CD4-positive, alpha-beta T cell treated with Interleukin-17A for 4 hours (primary cell): Measurements from ENCODE around the gene WFDC10B.
"Not testable (repeated sequence)": the region's sequence is repeated elsewhere in the genome, so short reads cannot be mapped to it uniquely, and the experiment has no call there.

Experiments used
- DNase-seq: peaks from one replicate; pipeline ENCODE4 v3.0.0-alpha.2; 2020; ENCODE audit warnings: mixed read lengths

WFDC10B gene

GRCh38 chr20:45704969-45705637 is at the start of gene WFDC10B:
WFDC10B (minus strand) TSS chr20:45705019; CDS start chr20:45685992, 19,027 bp downstream.
- DNase-seq, result no peak

DNA sequence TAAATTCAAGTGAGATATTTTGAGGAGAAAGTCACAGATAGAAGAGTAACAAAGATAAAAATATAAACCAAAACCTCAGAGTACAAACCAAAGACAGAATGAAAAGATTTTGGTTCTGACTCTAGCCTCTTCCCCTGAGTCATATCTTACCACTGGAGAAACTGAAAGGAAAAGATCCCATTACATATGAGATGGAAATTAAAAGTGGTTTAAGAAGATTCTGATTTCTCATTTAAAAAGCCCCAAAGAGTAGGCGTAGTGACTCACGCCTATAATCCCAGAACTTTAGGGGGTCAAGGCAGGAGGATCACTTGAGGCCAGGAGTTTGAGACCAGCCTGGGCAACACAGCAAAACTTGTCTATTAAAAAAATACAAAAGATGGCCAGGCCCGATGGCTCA is 47.9 kb upstream of the WFDC10B start:
- no peak for DNase-seq

DNA sequence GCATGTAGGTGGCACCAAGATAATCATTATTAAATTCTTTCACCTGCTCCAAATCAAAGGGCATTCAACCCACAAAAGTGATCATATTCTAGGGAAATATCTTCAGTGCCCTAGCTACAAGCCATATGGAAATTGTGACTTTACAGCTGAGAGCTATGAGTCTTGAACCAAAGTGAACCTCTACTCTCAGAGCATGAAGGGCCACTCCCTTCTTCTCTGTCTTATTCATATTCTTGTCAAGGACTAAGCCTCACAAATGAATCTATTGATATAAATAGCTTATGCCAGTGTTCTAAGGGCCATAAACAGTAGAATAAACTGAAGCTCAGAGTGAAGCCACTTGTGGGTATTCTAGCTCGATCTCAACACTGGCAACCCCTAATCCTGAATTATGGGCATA is 46.9 kb upstream of the WFDC10B start:
- no peak for DNase-seq

- DNase-seq, result no peak
Measured at GRCh38 chr20:45745015-45745414, 40.2 kb upstream of the WFDC10B start.

- DNase-seq, result no peak
Measured at GRCh38 chr20:45742596-45742995, 37.8 kb upstream of the WFDC10B start.

DNA sequence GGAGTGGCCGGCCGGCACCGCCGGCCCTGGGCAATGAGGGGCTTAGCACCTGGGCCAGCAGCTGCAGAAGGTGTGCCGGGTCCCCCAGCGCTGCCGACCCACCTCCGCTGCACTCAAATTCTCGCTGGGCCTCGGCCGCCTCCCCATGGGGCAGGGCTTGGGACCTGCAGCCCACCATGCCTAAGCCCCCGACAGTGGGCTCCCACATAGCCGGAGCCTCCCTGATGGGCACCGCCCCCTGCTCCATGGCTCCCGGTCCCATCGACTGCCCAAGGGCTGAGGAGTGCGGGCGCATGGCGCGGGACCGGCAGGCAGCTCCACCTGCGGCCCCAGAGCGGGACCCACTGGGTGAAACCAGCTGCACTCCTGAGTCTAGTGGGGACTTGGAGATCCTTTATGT is 31.2 kb upstream of the WFDC10B start:
- DNase-seq, result no peak

DNA sequence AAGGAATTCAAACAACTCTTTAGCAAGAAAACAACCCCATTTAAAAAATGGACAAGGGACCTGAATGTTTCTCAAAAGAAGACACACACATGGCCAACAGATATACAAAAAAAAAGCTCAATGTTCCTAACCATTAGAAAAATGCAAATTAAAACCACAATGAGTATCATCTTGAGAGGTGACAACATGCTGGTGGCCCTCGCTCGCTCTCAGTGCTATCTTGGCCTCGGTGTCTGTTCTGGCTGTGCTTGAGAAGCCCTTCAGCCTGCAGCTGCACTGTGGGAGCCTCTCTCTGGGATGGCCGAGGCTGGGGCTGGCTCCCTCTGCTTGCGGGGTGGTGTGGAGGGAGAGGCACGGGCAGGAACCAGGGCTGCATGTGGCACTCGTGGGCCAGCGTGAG is 30.7 kb upstream of the WFDC10B start:
- no peak for DNase-seq

- DNase-seq, result no peak
Measured at GRCh38 chr20:45732199-45732598, 27.4 kb upstream of the WFDC10B start.

GRCh38 chr20:45727044-45727443 is 22.2 kb upstream of the WFDC10B start:
- no peak for DNase-seq

DNA sequence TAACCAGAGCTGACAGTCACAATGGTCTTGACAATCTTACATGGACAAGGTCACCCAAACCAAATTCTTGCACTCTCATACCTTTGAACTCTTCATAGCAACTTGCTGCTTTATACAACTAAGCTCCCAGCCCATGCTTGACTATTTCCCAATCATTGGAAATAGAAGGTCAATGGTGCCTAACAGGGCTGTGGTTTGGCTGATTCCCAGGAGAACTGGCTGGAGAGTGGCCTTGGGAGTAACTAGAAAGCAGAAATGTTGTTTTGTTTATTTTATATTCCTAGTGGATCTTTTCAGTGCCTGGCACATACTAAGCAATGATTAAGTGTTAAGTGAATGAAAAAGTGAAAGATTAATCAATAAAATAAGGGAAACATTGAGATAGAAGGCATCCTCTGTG is 20.3 kb upstream of the WFDC10B start:
- no peak for DNase-seq

DNA sequence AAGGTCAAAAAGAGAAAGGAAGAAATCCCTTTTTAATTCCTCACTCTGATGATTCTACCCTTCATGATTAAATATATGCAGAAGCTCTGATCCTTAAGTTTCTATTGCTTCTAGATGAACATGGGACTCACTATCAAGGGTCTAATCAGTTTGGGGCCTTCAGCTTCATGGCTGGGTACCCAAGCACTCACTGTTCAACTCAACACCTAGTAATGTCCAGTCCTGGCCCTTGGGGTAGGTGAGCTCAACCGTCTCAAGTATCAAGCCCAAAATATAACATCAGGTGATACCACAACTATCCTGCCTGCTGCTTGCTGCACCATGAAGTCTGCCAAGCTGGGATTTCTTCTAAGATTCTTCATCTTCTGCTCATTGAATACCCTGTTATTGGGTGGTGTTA is 17.2 kb upstream of the WFDC10B start, which contains the start of gene SPINT4:
TSS of gene SPINT4 (plus strand) at position 301 of the 400 bp plus-strand sequence. CDS start at position 322, 21 bp downstream.
- DNase-seq, result no peak

- not testable (repeated sequence) for DNase-seq
Measured at GRCh38 chr20:45716141-45716688, 11.4 kb upstream of the WFDC10B start.

- no peak for DNase-seq
Measured at GRCh38 chr20:45701873-45702272, 2.9 kb downstream of the WFDC10B start, which contains the start of gene WFDC13. WFDC13 (plus strand) TSS chr20:45702038; CDS start chr20:45702124, 86 bp downstream.

DNA sequence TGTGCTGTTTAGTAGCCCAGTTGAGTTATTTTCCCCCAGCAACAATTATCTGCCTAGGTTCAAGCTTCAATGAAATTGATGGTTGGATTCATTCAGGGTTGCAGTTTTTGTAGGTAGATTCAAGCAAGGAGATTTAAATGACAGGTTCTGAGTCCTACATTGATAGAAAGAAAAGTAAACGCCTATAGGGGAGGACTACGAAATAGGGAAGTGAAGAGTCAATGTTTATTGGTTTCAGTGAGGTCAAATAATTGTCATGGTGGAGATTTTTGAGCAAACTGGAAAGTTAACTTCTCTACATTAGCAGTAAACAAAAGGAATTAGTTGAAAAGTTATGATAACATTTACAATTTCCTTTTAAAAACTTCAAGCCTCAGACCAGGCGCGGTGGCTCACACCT is 3.7 kb downstream of the WFDC10B start:
- no peak for DNase-seq

- DNase-seq, result no peak
Measured at GRCh38 chr20:45695496-45695895, 9.3 kb downstream of the WFDC10B start.

DNA sequence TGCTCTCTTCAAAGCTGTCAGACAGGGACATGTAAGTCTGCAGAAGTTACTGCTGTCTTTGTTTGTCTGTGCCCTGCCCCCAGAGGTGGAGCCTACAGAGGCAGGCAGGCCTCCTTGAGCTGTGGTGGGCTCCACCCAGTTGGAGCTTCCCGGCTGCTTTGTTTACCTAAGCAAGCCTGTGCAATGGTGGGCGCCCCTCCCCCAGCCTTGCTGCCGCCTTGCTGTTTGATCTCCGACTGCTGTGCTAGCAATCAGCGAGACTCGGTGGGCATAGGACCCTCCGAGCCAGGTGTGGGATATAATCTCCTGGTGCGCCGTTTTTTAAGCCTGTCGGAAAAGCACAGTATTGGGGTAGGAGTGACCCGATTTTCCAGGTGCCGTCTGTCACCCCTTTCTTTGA is 11.5 kb downstream of the WFDC10B start:
- not testable (repeated sequence) for DNase-seq

GRCh38 chr20:45685896-45686295 is 18.9 kb downstream of the WFDC10B start:
- no peak for DNase-seq

- no peak for DNase-seq
Measured at GRCh38 chr20:45679650-45680049, 25.2 kb downstream of the WFDC10B start.

DNA sequence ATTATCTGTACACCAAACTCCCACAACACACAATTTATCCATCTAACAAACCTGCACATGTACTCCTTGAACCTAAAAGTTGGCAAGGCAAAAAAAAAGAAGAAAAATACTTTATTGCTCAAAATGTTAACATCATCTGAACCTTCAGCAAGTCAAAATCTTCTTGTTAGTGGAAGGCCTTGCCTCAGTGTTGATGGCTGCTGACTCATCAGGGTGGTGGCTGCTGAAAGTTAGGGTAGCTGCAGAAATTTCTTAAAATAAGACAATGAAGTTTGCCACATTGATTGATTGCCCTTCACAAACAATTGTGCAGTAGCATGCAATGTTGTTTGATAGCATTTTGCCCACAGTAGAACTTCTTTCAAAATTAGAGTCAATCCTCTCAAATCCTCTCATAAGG is 32.1 kb downstream of the WFDC10B start:
- no peak for DNase-seq

DNA sequence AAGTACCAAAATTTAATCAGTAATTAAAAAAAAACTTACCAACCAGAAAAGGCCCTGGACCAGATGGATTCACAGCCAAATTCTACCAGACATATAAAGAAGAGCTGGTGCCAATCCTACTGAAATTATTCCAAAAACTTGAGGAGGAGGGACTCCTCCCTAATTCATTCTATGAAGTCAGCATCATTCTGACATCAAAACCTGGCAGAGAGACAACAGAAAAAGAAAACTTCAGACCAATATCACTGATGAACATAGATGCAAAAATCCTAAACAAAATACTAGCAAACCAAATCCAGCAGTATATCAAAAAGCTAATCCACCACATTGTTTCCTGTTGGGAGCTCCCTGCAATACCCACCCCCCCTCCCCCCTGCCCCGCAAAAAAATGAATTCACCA is 34.7 kb downstream of the WFDC10B start, which contains the start of gene WFDC11:
TSS of gene WFDC11 (minus strand) at position 101 of the 400 bp plus-strand sequence. CDS start 19,639 bp downstream, outside the sequence.
- DNase-seq, result no peak

GRCh38 chr20:45657038-45657437 is 47.8 kb downstream of the WFDC10B start:
- not testable (repeated sequence) for DNase-seq

DNA sequence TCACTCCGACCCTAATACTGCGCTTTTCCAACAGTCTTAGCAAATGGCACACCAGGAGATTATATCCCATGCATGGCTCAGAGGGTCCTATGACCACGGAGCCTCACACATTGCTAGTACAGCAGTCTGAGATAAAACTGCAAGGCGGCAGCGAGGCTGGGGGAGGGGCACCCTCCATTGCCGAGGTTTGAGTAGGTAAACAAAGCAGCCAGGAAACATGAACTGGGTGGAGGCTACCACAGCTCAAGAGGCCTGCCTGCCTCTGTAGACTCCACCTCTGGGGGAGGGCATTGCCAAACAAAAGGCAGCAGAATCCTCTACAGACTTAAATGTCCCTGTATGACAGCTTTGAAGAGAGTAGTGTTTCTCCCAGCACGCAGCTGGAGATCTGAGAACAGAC is 53.1 kb downstream of the WFDC10B start:
- DNase-seq, result not testable (repeated sequence)

- no peak for DNase-seq
Measured at GRCh38 chr20:45649312-45649863, 55.4 kb downstream of the WFDC10B start.

- DNase-seq, result no peak
Measured at GRCh38 chr20:45647441-45648050, 57.3 kb downstream of the WFDC10B start.
